IPS-18c (cell line): ENCODE results near the gene BRD9.
"Not testable (repeated sequence)": the region's sequence is repeated elsewhere in the genome, so short reads cannot be mapped to it uniquely, and the experiment has no call there.

ENCODE experiments used
- H3K4me3 ChIP-seq: 2 replicates; pipeline ENCODE4 v1.7.0; 2013; ENCODE audit warnings: low read depth, mild to moderate bottlenecking, low read length, moderate library complexity; ENCODE audit not compliant: insufficient read depth
- H3K9me3 ChIP-seq: one replicate; pipeline ENCODE4 v1.6.1; 2013; ENCODE audit warnings: mild to moderate bottlenecking, low read length, moderate library complexity; ENCODE audit not compliant: control insufficient read depth, insufficient read depth

BRD9 gene

GRCh38 chr5:927172-928015, 34.8 kb upstream of the BRD9 start:
- Histone ChIP-seq H3K9me3 (no peaks in the 10 kb centered on the region), H3K4me3 (no peak overlapping the region)

GRCh38 chr5:926417-927171, 34.0 kb upstream of the BRD9 start:
- H3K4me3 ChIP-seq = peak overlapping the region; percentile 52
- no peaks in the 10 kb centered on the region for H3K9me3 ChIP-seq

- Histone ChIP-seq H3K4me3 (no peak overlapping the region), H3K9me3 (no peaks in the 10 kb centered on the region)
Measured at GRCh38 chr5:923281-923873, 30.8 kb upstream of the BRD9 start.

- H3K9me3 ChIP-seq = no peaks in the 10 kb centered on the region
- no peak overlapping the region for H3K4me3 ChIP-seq
Measured at GRCh38 chr5:922436-923280, 30.1 kb upstream of the BRD9 start.

GRCh38 chr5:921456-922435, 29.1 kb upstream of the BRD9 start:
- Histone ChIP-seq H3K9me3 (no peaks in the 10 kb centered on the region), H3K4me3 (no peak overlapping the region)

GRCh38 chr5:920321-920720, 27.7 kb upstream of the BRD9 start:
- Histone ChIP-seq H3K4me3 (no peak overlapping the region), H3K9me3 (no peaks in the 10 kb centered on the region)

- no peaks in the 10 kb centered on the region for H3K9me3 ChIP-seq
- no peak overlapping the region for H3K4me3 ChIP-seq
Measured at GRCh38 chr5:919356-920000, 26.9 kb upstream of the BRD9 start.

- H3K4me3 ChIP-seq, H3K9me3 ChIP-seq: not testable (repeated sequence)
Measured at GRCh38 chr5:918717-919116, 26.1 kb upstream of the BRD9 start.

- no peaks in the 10 kb centered on the region for H3K9me3 ChIP-seq
- no peak overlapping the region for H3K4me3 ChIP-seq
Measured at GRCh38 chr5:916441-917293, 24.1 kb upstream of the BRD9 start.

GRCh38 chr5:915946-916345, 23.3 kb upstream of the BRD9 start:
- Histone ChIP-seq H3K4me3 (no peak overlapping the region), H3K9me3 (no peaks in the 10 kb centered on the region)

- H3K4me3 ChIP-seq, H3K9me3 ChIP-seq: not testable (repeated sequence)
Measured at GRCh38 chr5:915346-915745, 22.7 kb upstream of the BRD9 start.

- no peak overlapping the region for H3K4me3 ChIP-seq
- H3K9me3 ChIP-seq = no peaks in the 10 kb centered on the region
Measured at GRCh38 chr5:914612-915011, 22.0 kb upstream of the BRD9 start.

GRCh38 chr5:914174-914573, 21.6 kb upstream of the BRD9 start:
- no peaks in the 10 kb centered on the region for H3K9me3 ChIP-seq
- H3K4me3 ChIP-seq = no peak overlapping the region

- no peaks in the 10 kb centered on the region for H3K9me3 ChIP-seq
- H3K4me3 ChIP-seq = no peak overlapping the region
Measured at GRCh38 chr5:912280-913091, 19.9 kb upstream of the BRD9 start.
